OCI-LY7 (cell line): ENCODE measurements around the gene RANGRF.

ENCODE experiments used
- EZH2phosphoT487 ChIP-seq: fragments of 200-600 bp; sonication (generic); IDR thresholded peaks from 2 replicates; pipeline ENCODE4 v1.6.1; 2018; ENCODE audit warnings: low read depth, borderline replicate concordance, mild to moderate bottlenecking, mixed run types, antibody characterized with exemption, low read length, moderate library complexity, mixed read lengths
- TF ChIP-seq, protein P1 (sequence below): fragments of 200-600 bp; sonication (generic); conservative IDR thresholded peaks from 2 replicates; pipeline ENCODE4 v1.5.1; 2014; ENCODE audit warnings: mild to moderate bottlenecking, antibody characterized with exemption, low read length, moderate library complexity, mixed read lengths

DNA sequence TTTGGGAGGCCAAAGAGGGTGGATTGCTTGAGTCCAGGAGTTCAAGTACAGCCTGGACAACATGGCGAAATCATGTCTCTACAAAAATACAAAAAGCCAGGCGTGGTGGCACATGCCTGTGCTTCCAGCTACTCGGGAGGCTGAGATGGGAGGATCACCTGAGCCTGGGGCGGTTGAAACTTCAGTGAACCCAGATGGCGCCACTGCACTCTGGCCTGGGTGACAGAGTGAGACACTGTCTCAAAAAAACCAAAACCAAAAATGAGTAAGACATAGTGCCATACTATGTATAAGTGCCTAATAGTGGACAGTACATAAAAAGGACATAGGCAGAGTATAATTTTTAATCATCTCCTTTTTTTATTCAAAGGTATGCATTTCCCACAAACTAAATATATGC lies 44.6 kb upstream of the RANGRF start:
- TF ChIP-seq, protein P1, sequence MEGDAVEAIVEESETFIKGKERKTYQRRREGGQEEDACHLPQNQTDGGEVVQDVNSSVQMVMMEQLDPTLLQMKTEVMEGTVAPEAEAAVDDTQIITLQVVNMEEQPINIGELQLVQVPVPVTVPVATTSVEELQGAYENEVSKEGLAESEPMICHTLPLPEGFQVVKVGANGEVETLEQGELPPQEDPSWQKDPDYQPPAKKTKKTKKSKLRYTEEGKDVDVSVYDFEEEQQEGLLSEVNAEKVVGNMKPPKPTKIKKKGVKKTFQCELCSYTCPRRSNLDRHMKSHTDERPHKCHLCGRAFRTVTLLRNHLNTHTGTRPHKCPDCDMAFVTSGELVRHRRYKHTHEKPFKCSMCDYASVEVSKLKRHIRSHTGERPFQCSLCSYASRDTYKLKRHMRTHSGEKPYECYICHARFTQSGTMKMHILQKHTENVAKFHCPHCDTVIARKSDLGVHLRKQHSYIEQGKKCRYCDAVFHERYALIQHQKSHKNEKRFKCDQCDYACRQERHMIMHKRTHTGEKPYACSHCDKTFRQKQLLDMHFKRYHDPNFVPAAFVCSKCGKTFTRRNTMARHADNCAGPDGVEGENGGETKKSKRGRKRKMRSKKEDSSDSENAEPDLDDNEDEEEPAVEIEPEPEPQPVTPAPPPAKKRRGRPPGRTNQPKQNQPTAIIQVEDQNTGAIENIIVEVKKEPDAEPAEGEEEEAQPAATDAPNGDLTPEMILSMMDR: peak; percentile 54; the same call in 1 of the 2 replicates
- no peak for TF ChIP-seq EZH2phosphoT487
